Loucy (cell line): ENCODE data around the gene TRPM2.

ENCODE experiments used
- EZH2phosphoT487 ChIP-seq: fragments of 200-600 bp; IDR thresholded peaks from 2 replicates; pipeline ENCODE4 v1.6.1; 2018; ENCODE audit warnings: antibody characterized with exemption, mild to moderate bottlenecking, moderate library complexity, borderline replicate concordance
- TF ChIP-seq, protein P1 (sequence below): fragments of 200-600 bp; sonication (generic); conservative IDR thresholded peaks from 2 replicates; pipeline ENCODE4 v1.5.1; 2014; ENCODE audit warnings: mild to moderate bottlenecking, antibody characterized with exemption, low read length

- TF ChIP-seq, protein P1, sequence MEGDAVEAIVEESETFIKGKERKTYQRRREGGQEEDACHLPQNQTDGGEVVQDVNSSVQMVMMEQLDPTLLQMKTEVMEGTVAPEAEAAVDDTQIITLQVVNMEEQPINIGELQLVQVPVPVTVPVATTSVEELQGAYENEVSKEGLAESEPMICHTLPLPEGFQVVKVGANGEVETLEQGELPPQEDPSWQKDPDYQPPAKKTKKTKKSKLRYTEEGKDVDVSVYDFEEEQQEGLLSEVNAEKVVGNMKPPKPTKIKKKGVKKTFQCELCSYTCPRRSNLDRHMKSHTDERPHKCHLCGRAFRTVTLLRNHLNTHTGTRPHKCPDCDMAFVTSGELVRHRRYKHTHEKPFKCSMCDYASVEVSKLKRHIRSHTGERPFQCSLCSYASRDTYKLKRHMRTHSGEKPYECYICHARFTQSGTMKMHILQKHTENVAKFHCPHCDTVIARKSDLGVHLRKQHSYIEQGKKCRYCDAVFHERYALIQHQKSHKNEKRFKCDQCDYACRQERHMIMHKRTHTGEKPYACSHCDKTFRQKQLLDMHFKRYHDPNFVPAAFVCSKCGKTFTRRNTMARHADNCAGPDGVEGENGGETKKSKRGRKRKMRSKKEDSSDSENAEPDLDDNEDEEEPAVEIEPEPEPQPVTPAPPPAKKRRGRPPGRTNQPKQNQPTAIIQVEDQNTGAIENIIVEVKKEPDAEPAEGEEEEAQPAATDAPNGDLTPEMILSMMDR: no peak
- TF ChIP-seq EZH2phosphoT487: no peak
Measured at GRCh38 chr21:44449473-44450363, 96.3 kb downstream of the TRPM2 start.
